IPS-15b (cell line): Measurements from ENCODE around the gene TIMM10B.

Experiments
- H3K27me3 ChIP-seq: one replicate; pipeline ENCODE4 v1.6.1; 2013; ENCODE audit warnings: low read length; ENCODE audit not compliant: control insufficient read depth, insufficient read depth
- H3K36me3 ChIP-seq: one replicate; pipeline ENCODE4 v1.6.1; 2013; ENCODE audit warnings: low read length; ENCODE audit not compliant: control insufficient read depth, insufficient read depth
- H3K4me1 ChIP-seq: one replicate; pipeline ENCODE4 v1.6.1; 2013; ENCODE audit warnings: mild to moderate bottlenecking, low read length; ENCODE audit not compliant: control insufficient read depth, insufficient read depth
- H3K4me3 ChIP-seq: one replicate; pipeline ENCODE4 v1.5.1; 2013; ENCODE audit warnings: low read depth, low read length
- H3K9ac ChIP-seq: one replicate; pipeline ENCODE4 v1.6.1; 2013; ENCODE audit warnings: low read depth, mild to moderate bottlenecking, low read length
- H3K9me3 ChIP-seq: one replicate; pipeline ENCODE4 v1.6.1; 2013; ENCODE audit warnings: mild to moderate bottlenecking, low read length; ENCODE audit not compliant: control insufficient read depth, insufficient read depth

The TIMM10B gene

GRCh38 chr11:6526411-6527135 lies 45.3 kb downstream of the TIMM10B start:
- no peak overlapping the region for H3K4me3 ChIP-seq
- no peaks in the 10 kb centered on the region for H3K27me3 ChIP-seq
- no peaks in the 10 kb centered on the region for H3K36me3 ChIP-seq
- H3K4me1 ChIP-seq, result no peaks in the 10 kb centered on the region
- H3K9ac ChIP-seq, result no peak overlapping the region
- no peaks in the 10 kb centered on the region for H3K9me3 ChIP-seq

GRCh38 chr11:6529266-6529665 lies 48.0 kb downstream of the TIMM10B start:
- no peak overlapping the region for H3K9ac ChIP-seq
- H3K9me3 ChIP-seq, result no peaks in the 10 kb centered on the region
- no peaks in the 10 kb centered on the region for H3K4me1 ChIP-seq
- no peaks in the 10 kb centered on the region for H3K27me3 ChIP-seq
- H3K4me3 ChIP-seq, result no peak overlapping the region
- H3K36me3 ChIP-seq, result no peaks in the 10 kb centered on the region

GRCh38 chr11:6530848-6531247 lies 49.5 kb downstream of the TIMM10B start:
- Histone ChIP-seq H3K27me3 (no peaks in the 10 kb centered on the region), H3K4me3 (no peak overlapping the region), H3K9me3 (no peaks in the 10 kb centered on the region), H3K36me3 (no peaks in the 10 kb centered on the region), H3K4me1 (no peaks in the 10 kb centered on the region), H3K9ac (no peak overlapping the region)

- Histone ChIP-seq H3K9ac (no peak overlapping the region), H3K4me1 (no peaks in the 10 kb centered on the region), H3K27me3 (no peaks in the 10 kb centered on the region), H3K9me3 (no peaks in the 10 kb centered on the region), H3K36me3 (no peaks in the 10 kb centered on the region), H3K4me3 (no peak overlapping the region)
These were observed 50.0 kb downstream of the TIMM10B start for GRCh38 chr11:6531267-6531752.
